Endodermal cell (in vitro differentiated cells): Measurements from ENCODE around the gene NMT2. TPM values are rescaled to one million over a fixed set of nuclear protein-coding genes. Genes with fewer than 3 reads are reported as not detected.

ENCODE experiments used
- DNase-seq: peaks from one replicate; pipeline ENCODE4 v3.0.0-alpha.2; 2017
- H3K27ac ChIP-seq: 2 replicates; pipeline ENCODE4 v1.5.1; 2013; ENCODE audit warnings: mild to moderate bottlenecking, low read depth, low read length, moderate library complexity
- H3K27me3 ChIP-seq: 2 replicates; pipeline ENCODE4 v1.6.1; 2013; ENCODE audit warnings: mild to moderate bottlenecking, low read length, moderate library complexity; ENCODE audit not compliant: insufficient read depth, control insufficient read depth, poor library complexity, severe bottlenecking
- H3K36me3 ChIP-seq: 2 replicates; pipeline ENCODE4 v1.7.0; 2013; ENCODE audit warnings: mild to moderate bottlenecking, low read length, moderate library complexity; ENCODE audit not compliant: control insufficient read depth, insufficient read depth
- H3K4me1 ChIP-seq: one replicate; pipeline ENCODE4 v1.7.0; 2013; ENCODE audit warnings: low read length; ENCODE audit not compliant: control insufficient read depth, insufficient read depth
- H3K4me3 ChIP-seq: 2 replicates; pipeline ENCODE4 v1.5.1; 2013; ENCODE audit warnings: mild to moderate bottlenecking, low read length, moderate library complexity
- H3K9ac ChIP-seq: 2 replicates; pipeline ENCODE4 v1.6.1; 2013; ENCODE audit warnings: mild to moderate bottlenecking, low read length, moderate library complexity; ENCODE audit not compliant: poor library complexity, severe bottlenecking; ENCODE audit errors: extremely low read depth
- H3K9me3 ChIP-seq: 2 replicates; pipeline ENCODE4 v1.6.1; 2013; ENCODE audit warnings: mild to moderate bottlenecking, low read length, moderate library complexity; ENCODE audit not compliant: control insufficient read depth
- H3K27ac Mint-ChIP-seq: 2 replicates; pipeline ENCODE4 v1.8.0; 2020; ENCODE audit warnings: mixed read lengths
- H3K27me3 Mint-ChIP-seq: 2 replicates; pipeline ENCODE4 v1.8.0; 2021; ENCODE audit warnings: mild to moderate bottlenecking, mixed read lengths; ENCODE audit not compliant: insufficient read depth
- H3K36me3 Mint-ChIP-seq: 2 replicates; pipeline ENCODE4 v1.8.0; 2020; ENCODE audit warnings: low read depth, mixed read lengths
- H3K4me1 Mint-ChIP-seq: 2 replicates; pipeline ENCODE4 v1.8.0; 2020; ENCODE audit warnings: mixed read lengths
- H3K4me3 Mint-ChIP-seq: 2 replicates; pipeline ENCODE4 v1.8.0; 2020; ENCODE audit warnings: mild to moderate bottlenecking, moderate library complexity, mixed read lengths
- H3K9me3 Mint-ChIP-seq: 2 replicates; pipeline ENCODE4 v1.8.0; 2020; ENCODE audit warnings: mild to moderate bottlenecking, mixed read lengths
- CTCF ChIP-seq: fragments of 200-600 bp; sonication (generic); conservative IDR thresholded peaks from 2 replicates; pipeline ENCODE4 v1.5.0; 2021; ENCODE audit warnings: antibody characterized with exemption, mild to moderate bottlenecking
- WGBS, 2 experiments: methylation state at CpG; one replicate each; pipeline versions ENCODE4 v1.1.5 to v1.1.7; 2013; ENCODE audit warnings: missing lambda C conversion rate in 2 of 2, mixed read lengths in 1 of 2; ENCODE audit not compliant: insufficient coverage in 1 of 2, insufficient read length in 1 of 2; 5-methylcytosine and 5-hydroxymethylcytosine counted together
- total RNA-seq, 2 donors: library from RNA; stranded (reverse); fragmentation: NEBNext Ultra II Directional in 1 of 2; extraction: Animal tissue kit (Norgen Biotek cat#: 25700) in 1 of 2; gene quantifications; 2 replicates in 1 of 2; 3 replicates in 1 of 2; pipeline ENCODE4 v1.2.1, GENCODE V29; 2021

NMT2 gene
- total RNA-seq, 2 donors from 2014 or later = 21.7 to 21.9 TPM

- 93% methylated on average over 3 of the region's 3 CpGs; no CpG with 5 or more reads in 1 of the 2 experiments for WGBS, 2 experiments
- DNase-seq = no peak
- Mint-ChIP-seq H3K9me3 (peaks cover 28% of the 10 kb centered on the region), H3K4me1 (no peaks in the 10 kb centered on the region), H3K27ac (no peak overlapping the region), H3K27me3 (no peaks in the 10 kb centered on the region), H3K4me3 (no peak overlapping the region), H3K36me3 (peaks cover 14% of the 10 kb centered on the region)
- Histone ChIP-seq H3K9ac (no peak overlapping the region), H3K27ac (no peak overlapping the region), H3K9me3 (peaks cover 41% of the 10 kb centered on the region), H3K36me3 (no peaks in the 10 kb centered on the region), H3K27me3 (no peaks in the 10 kb centered on the region), H3K4me1 (no peaks in the 10 kb centered on the region), H3K4me3 (no peak overlapping the region)
- TF ChIP-seq CTCF = no peak
Measured at GRCh38 chr10:15068802-15069201, 99.7 kb downstream of the NMT2 start.

- no peak for TF ChIP-seq CTCF
- Mint-ChIP-seq H3K4me3 (no peak overlapping the region), H3K36me3 (peaks cover under 1% of the 10 kb centered on the region), H3K27ac (no peak overlapping the region), H3K4me1 (no peaks in the 10 kb centered on the region), H3K27me3 (no peaks in the 10 kb centered on the region), H3K9me3 (peaks cover 12% of the 10 kb centered on the region)
- Histone ChIP-seq H3K27ac (no peak overlapping the region), H3K27me3 (no peaks in the 10 kb centered on the region), H3K4me3 (no peak overlapping the region), H3K4me1 (no peaks in the 10 kb centered on the region), H3K36me3 (no peaks in the 10 kb centered on the region), H3K9ac (no peak overlapping the region), H3K9me3 (peaks cover 25% of the 10 kb centered on the region)
- 88 to 100% methylated on average over 3 to 5 of the region's 5 CpGs for WGBS, 2 experiments
- DNase-seq = no peak
Measured at GRCh38 chr10:15067154-15067553, 101.3 kb downstream of the NMT2 start.

GRCh38 chr10:15060638-15061037, 107.9 kb downstream of the NMT2 start:
- Histone ChIP-seq H3K27ac (no peak overlapping the region), H3K36me3 (no peaks in the 10 kb centered on the region), H3K9ac (no peak overlapping the region), H3K9me3 (peaks cover 27% of the 10 kb centered on the region), H3K4me3 (no peak overlapping the region), H3K4me1 (no peaks in the 10 kb centered on the region), H3K27me3 (no peaks in the 10 kb centered on the region)
- Mint-ChIP-seq H3K9me3 (peaks cover 25% of the 10 kb centered on the region), H3K27me3 (peaks cover 2% of the 10 kb centered on the region), H3K27ac (no peak overlapping the region), H3K4me3 (no peak overlapping the region), H3K4me1 (no peaks in the 10 kb centered on the region), H3K36me3 (peaks cover 2% of the 10 kb centered on the region)
- WGBS, 2 experiments = 89% methylated on average over 2 of the region's 2 CpGs; no CpG with 5 or more reads in 1 of the 2 experiments
- no peak for DNase-seq
- TF ChIP-seq CTCF = no peak
